ENCODE results near the gene LUC7L.

Gene LUC7L

DNA sequence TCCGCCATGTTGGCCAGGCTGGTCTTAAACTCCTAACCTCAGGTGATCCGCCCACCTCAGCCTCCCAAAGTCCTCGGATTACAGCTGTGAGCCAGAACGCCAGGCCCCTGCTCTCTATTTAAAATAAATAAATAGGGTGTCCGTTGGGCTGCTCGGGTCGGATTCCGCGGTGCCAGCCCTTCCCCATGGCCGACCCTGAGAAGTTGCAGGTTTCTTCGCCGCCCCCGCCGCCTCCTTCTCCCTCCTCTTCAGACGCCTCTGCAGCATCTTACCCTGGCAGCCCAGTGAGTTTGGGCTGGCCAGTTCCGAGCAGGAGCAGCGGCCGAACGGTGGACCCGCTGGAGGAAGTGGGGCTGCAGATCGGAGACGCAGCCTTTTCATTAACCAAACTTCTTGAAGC, 1.7 kb upstream of the LUC7L start:
- TF ChIP-seq TAF1 (IDR thresholded peaks at IDR 0.05; ENCODE audit: borderline replicate concordance, insufficient read depth, low read length) (no peak), FOXP2 (optimal IDR thresholded peaks at IDR 0.05; ENCODE audit: borderline replicate concordance, extremely low read depth, extremely low read length, insufficient read depth) (no peak), SIN3A (IDR thresholded peaks at IDR 0.05; ENCODE audit: borderline replicate concordance, insufficient read depth, low read length) (no peak), POLR2AphosphoS5 (IDR thresholded peaks at IDR 0.05; ENCODE audit: low read depth, low read length) (no peak)
- TF ChIP-seq, protein P1, sequence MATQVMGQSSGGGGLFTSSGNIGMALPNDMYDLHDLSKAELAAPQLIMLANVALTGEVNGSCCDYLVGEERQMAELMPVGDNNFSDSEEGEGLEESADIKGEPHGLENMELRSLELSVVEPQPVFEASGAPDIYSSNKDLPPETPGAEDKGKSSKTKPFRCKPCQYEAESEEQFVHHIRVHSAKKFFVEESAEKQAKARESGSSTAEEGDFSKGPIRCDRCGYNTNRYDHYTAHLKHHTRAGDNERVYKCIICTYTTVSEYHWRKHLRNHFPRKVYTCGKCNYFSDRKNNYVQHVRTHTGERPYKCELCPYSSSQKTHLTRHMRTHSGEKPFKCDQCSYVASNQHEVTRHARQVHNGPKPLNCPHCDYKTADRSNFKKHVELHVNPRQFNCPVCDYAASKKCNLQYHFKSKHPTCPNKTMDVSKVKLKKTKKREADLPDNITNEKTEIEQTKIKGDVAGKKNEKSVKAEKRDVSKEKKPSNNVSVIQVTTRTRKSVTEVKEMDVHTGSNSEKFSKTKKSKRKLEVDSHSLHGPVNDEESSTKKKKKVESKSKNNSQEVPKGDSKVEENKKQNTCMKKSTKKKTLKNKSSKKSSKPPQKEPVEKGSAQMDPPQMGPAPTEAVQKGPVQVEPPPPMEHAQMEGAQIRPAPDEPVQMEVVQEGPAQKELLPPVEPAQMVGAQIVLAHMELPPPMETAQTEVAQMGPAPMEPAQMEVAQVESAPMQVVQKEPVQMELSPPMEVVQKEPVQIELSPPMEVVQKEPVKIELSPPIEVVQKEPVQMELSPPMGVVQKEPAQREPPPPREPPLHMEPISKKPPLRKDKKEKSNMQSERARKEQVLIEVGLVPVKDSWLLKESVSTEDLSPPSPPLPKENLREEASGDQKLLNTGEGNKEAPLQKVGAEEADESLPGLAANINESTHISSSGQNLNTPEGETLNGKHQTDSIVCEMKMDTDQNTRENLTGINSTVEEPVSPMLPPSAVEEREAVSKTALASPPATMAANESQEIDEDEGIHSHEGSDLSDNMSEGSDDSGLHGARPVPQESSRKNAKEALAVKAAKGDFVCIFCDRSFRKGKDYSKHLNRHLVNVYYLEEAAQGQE (IDR thresholded peaks at IDR 0.05; ENCODE audit: insufficient read depth in 1 of 2, low read depth in 2 of 2, low read length in 2 of 2), result no peak

DNA sequence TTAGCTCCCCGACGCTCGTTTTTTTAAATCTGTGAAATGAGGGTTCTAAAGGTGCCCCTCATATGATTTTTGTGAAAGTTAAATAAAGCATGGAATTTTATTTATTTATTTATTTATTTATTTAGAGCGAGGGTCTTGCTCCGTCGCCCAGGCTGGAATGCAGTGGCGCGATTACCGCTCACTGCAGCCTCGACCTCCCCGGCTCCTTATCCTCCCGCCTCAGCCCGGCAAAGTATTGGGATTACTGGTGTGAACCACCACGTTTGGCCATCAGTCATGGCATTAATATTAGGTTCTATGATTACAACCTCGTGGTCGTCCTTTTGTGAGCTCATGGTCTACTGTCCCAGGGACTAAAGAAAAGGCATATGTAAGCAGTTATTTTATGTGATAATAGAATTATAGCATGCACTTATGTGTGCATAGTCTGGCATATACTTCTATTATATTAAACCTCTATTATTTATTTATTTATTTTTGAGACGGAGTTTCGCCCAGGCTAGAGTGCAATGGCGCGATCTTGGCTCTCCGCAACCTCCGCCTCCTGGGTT, 557 bp upstream of the LUC7L start:
- TF ChIP-seq TAF1 (IDR thresholded peaks at IDR 0.05; ENCODE audit: borderline replicate concordance, insufficient read depth, low read length) (no peak), FOXP2 (optimal IDR thresholded peaks at IDR 0.05; ENCODE audit: borderline replicate concordance, extremely low read depth, extremely low read length, insufficient read depth) (no peak), POLR2AphosphoS5 (IDR thresholded peaks at IDR 0.05; ENCODE audit: low read depth, low read length) (no peak), SIN3A (IDR thresholded peaks at IDR 0.05; ENCODE audit: borderline replicate concordance, insufficient read depth, low read length) (no peak)
- TF ChIP-seq, protein P1 (IDR thresholded peaks at IDR 0.05; ENCODE audit: insufficient read depth in 1 of 2, low read depth in 2 of 2, low read length in 2 of 2), result no peak

DNA sequence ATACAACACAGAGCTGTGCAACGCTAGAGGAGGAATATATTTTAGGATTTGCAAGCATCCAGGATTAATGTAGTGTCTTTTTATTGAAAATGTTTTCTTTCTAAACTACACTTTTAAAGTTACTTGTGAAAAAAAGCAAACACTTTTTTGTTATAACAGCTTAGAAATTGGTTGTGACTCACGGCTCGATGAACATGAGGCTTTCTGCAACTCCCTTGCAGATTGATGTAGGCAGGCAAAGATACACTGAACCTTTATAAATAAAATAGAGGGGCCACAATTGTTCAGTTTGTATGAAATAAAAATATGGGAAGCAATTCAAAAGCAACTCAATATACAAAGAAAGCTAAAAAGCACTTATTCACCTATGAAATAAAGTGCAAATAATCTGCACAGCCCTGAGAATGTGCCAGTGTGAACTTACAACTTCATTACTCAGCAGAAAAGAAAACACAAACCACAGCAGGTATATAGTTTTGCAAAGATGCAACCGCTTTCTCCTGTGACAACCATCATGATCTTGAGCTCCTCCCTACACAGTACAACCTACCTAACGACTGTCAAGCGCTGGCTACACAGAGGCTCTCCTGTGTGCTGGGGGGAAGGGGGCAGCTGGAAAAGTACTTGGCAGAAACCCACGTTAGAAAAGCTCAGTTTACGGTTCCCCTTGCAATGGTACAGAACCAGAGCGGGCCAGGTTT, 948 bp downstream of the LUC7L start:
- TF ChIP-seq SIN3A (IDR thresholded peaks at IDR 0.05; ENCODE audit: borderline replicate concordance, insufficient read depth, low read length) (no peak), TAF1 (IDR thresholded peaks at IDR 0.05; ENCODE audit: borderline replicate concordance, insufficient read depth, low read length) (no peak), FOXP2 (optimal IDR thresholded peaks at IDR 0.05; ENCODE audit: borderline replicate concordance, extremely low read depth, extremely low read length, insufficient read depth) (no peak), POLR2AphosphoS5 (IDR thresholded peaks at IDR 0.05; ENCODE audit: low read depth, low read length) (no peak)
- TF ChIP-seq, protein P1 (IDR thresholded peaks at IDR 0.05; ENCODE audit: insufficient read depth in 1 of 2, low read depth in 2 of 2, low read length in 2 of 2), result no peak

DNA sequence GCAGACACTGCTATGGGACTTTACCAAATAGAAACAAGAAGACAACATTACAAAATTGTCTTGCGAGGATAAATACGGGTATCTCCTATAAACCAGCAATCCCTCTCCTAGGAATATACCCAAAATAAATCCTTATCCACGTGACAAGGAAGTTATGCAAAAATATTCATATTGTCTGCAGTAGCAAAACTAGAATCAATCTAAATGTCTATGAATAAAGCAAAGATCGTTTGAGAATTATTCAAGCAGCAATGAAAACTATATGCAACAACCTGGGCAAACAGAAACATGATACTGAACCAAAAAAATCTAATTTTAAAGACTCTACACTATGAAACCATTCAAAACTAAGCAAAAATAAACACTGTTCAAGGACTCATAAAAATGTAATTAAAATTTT, 9.2 kb downstream of the LUC7L start:
- TF ChIP-seq SIN3A (IDR thresholded peaks at IDR 0.05; ENCODE audit: borderline replicate concordance, insufficient read depth, low read length), result no peak
- no peak for TF ChIP-seq POLR2AphosphoS5 (IDR thresholded peaks at IDR 0.05; ENCODE audit: low read depth, low read length)
- TF ChIP-seq FOXP2 (optimal IDR thresholded peaks at IDR 0.05; ENCODE audit: borderline replicate concordance, extremely low read depth, extremely low read length, insufficient read depth), result no peak
- no peak for TF ChIP-seq TAF1 (IDR thresholded peaks at IDR 0.05; ENCODE audit: borderline replicate concordance, insufficient read depth, low read length)
- TF ChIP-seq, protein P1 (IDR thresholded peaks at IDR 0.05; ENCODE audit: insufficient read depth in 1 of 2, low read depth in 2 of 2, low read length in 2 of 2), result no peak
